NT2/D1 (cell line): ENCODE measurements around the gene C5.

ENCODE experiments used
- YY1 ChIP-seq: IDR thresholded peaks from 2 replicates; pipeline ENCODE4 v1.6.1; 2011; ENCODE audit not compliant: insufficient read length, insufficient read depth
- ZNF274 ChIP-seq: IDR thresholded peaks from 2 replicates; pipeline ENCODE4 v1.6.1; 2011; ENCODE audit warnings: mild to moderate bottlenecking, low read depth, low read length

GRCh38 chr9:120910643-120911042 is 139.4 kb downstream of the C5 start:
- TF ChIP-seq ZNF274 (no peak), YY1 (no peak)
